GM19463 (cell line): ENCODE measurements around the gene MCC.

Experiments used
- ATAC-seq: cut with Tn5 transposase; IDR thresholded peaks from one replicate; pipeline ENCODE4 v1.9.1; 2021; ENCODE audit warnings: mild to moderate bottlenecking, moderate library complexity; ENCODE audit not compliant: unreplicated experiment

The MCC gene

GRCh38 chr5:113017881-113018635 lies 470.2 kb downstream of the MCC start:
- no peak for ATAC-seq

DNA sequence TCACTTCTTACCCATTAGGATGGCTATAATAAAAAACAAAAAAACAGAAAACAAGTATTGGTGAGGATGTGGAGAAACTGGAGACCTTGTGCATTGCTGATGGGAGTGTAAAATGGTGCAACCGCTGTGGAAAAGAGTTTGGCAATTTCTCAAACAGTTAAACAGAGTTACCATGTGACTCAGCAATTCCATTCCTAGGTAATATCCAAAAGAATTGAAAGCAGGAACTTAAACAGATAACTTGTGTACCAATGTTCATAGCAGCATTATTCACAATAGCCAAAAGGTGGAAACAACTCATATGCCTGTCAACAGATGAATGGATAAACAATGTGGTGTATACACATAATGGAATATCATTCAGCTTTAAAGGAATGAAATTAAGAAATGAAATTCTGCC lies 482.8 kb downstream of the MCC start:
- no peak for ATAC-seq

DNA sequence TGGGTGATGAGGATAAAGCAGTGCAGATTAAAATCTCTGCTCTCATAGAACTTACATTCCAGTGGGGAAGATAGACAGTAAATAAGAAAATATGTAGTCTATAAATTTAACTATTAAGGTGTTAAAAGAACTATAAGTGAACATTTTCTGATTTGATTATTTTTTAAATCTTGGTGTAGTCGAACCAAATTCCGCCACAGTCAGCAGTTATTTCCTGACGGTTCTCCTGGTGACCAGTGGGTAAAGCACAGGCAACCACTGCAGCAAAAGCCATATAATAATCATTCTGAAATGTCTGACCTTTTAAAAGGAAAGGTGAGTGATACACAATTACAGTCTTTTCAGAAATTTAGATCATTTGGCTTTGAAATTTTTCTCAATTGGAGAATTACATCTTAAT lies 484.5 kb downstream of the MCC start:
- ATAC-seq = no peak

DNA sequence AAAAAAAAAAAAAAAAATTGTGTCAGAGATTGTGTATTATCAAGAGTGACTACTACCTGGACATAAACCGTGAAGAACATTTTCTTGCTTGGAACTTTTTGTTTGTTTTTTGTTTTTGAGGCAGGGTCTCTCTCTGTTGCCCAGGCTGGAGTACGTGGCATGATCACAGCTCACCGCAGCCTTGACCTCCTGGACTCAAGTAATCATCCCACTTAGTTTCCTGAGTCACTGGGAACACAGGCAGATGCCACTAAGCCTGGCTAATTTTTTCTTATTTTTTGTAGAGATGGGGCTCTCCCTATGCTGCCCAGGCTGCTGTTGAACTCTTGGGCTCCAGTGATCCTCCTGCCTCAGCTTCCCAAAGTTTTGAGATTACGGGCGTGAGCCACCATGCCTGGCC lies 485.8 kb downstream of the MCC start:
- ATAC-seq = no peak

- ATAC-seq = no peak
Measured at GRCh38 chr5:113000466-113000865, 487.8 kb downstream of the MCC start.

GRCh38 chr5:112998296-112998695 lies 490.0 kb downstream of the MCC start:
- no peak for ATAC-seq

- ATAC-seq = no peak
Measured at GRCh38 chr5:112996830-112997374, 491.4 kb downstream of the MCC start.

GRCh38 chr5:112995764-112996618 lies 492.3 kb downstream of the MCC start:
- peak; percentile 87 for ATAC-seq

GRCh38 chr5:112986224-112986623 lies 502.0 kb downstream of the MCC start:
- ATAC-seq = no peak

- ATAC-seq = no peak
Measured at GRCh38 chr5:112983363-112983762, 504.9 kb downstream of the MCC start.

DNA sequence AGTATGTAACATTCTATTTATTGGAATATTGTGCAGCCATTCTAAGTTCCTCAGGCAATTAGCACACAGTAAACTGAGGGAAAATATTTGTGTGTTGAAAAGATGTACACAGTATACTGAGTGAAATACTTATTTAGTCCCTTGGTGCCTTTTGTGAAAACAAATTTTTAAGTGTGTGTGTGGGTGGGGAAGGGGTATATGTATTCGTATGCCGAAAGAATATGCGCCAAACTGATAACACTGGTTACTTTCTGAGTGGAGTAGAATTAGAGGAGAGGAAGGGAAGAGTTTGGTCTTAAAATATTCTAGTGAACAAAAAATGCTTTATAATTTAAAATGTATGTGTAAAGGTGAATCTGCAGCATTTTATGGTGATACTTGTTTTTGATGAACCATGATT lies 508.5 kb downstream of the MCC start:
- ATAC-seq = no peak

- ATAC-seq = no peak
Measured at GRCh38 chr5:112978836-112979235, 509.4 kb downstream of the MCC start.

DNA sequence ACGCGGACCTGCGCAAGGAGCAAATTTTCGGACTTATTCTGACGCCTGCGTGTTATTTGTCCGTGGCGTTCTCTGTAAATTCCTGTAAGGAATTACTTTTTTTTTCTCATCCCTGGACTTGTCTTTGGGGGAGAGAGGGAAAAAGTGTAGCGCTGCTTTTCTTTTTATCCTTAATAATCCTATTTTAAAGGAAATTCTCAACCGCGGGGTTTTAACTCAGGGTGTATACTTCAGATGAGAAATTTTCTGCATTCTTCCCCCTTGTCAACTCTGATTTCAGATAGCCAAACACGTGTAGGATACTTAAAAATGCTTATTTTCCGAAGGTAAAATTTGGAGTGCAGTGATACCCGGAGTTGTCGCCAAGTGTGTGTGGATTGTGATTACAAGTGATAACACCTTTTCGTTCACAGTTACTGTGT lies 510.8 kb downstream of the MCC start:
- no peak for ATAC-seq

DNA sequence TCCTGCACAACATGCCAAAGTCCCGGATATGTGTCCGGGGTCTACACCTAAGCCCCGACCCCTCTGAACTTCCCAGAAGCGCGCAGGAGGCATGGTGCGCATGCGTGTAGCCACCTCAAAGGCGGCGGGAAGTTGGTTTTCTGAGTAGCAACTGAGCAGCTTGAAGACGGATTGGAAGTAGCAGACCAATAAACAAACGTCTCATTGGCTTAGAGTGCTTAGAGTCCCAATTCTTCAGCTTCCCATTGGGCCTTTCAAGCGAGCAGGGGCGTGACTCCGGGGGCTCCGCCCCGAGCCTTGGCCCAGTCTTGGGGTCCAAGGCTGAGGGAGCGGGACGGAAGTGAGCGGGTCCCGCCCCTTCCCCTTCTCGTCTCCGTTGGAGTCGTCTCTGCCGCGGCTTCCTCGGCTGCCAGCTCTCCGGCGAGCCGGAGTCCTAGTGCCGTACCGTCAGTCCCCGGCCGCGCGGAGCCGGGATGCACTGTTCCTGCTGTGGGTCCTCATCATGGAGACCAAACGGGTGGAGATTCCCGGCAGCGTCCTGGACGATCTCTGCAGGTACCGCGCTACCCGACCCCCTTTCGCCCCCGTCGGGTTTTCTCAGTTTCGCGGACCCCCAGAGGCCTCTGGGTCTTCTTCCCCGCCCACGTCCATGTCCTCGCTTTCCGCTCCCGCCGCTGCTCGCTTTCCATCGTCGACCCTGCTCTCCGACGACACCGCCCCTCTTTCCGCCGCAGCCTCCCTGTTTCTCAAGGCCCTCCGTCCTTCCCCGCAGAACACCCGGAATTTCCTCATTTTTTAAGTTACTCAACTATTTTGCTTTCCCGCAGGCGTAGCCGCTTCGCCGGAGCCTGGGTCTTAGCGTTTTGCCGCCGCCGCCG lies 511.6 kb downstream of the MCC start, which contains the start of gene DCP2:
DCP2 (plus strand) TSS at position 367 of the 878 bp plus-strand sequence; CDS start at position 503, 136 bp downstream.
- ATAC-seq = peak; percentile 97

GRCh38 chr5:112975721-112976431 lies 512.4 kb downstream of the MCC start:
- ATAC-seq = peak; percentile 4

- no peak for ATAC-seq
Measured at GRCh38 chr5:112974901-112975300, 513.4 kb downstream of the MCC start.

- no peak for ATAC-seq
Measured at GRCh38 chr5:112973904-112974303, 514.3 kb downstream of the MCC start.

DNA sequence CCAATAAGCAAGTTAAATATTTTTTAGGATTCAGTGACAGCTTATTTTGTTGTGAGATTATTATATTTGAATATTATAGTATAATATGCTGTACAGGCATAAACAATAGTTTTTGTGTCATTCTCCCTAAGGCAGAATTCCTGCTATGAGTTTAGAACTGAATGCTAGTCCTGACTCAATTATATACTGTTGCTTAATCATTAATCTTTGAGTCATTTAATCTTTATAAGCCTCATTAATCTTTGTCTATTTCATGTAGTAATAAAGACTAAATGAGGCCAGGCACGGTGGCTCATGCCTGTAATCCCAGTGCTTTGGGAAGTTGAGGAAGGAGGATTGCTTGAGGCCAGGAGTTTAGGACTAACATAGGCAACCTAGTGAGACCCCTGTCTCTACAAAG lies 515.2 kb downstream of the MCC start:
- no peak for ATAC-seq
